ENCODE results near the gene HTR1E.

DNA sequence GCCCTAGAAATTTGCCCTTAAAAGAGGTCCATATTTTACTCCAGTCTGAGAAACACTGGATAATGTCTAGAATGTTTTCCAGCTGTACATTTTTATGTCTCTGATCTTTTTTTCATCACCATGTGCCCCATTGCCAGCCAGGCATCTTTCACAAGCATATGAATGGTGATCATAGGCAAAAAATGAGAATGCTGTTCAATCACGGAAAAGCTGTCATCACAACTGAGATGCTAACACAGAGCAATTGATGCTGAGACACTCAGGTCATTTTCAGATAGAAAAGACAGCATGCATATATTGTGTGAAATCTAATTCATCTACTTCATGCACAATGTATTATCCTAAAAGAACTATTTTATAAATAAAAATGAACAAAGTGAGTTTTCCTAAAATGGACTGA, 116.0 kb downstream of the HTR1E start:
- TF ChIP-seq, protein P1, sequence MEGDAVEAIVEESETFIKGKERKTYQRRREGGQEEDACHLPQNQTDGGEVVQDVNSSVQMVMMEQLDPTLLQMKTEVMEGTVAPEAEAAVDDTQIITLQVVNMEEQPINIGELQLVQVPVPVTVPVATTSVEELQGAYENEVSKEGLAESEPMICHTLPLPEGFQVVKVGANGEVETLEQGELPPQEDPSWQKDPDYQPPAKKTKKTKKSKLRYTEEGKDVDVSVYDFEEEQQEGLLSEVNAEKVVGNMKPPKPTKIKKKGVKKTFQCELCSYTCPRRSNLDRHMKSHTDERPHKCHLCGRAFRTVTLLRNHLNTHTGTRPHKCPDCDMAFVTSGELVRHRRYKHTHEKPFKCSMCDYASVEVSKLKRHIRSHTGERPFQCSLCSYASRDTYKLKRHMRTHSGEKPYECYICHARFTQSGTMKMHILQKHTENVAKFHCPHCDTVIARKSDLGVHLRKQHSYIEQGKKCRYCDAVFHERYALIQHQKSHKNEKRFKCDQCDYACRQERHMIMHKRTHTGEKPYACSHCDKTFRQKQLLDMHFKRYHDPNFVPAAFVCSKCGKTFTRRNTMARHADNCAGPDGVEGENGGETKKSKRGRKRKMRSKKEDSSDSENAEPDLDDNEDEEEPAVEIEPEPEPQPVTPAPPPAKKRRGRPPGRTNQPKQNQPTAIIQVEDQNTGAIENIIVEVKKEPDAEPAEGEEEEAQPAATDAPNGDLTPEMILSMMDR (IDR thresholded peaks at IDR 0.05): no peak
- no peak for TF ChIP-seq POLR2A (IDR thresholded peaks at IDR 0.05)
